HG03565 (cell line): ENCODE data around the gene PPP4R1.

Experiments
- ATAC-seq: cut with Tn5 transposase; IDR thresholded peaks from one replicate; pipeline ENCODE4 v1.9.1; 2021; ENCODE audit warnings: mild to moderate bottlenecking, moderate library complexity; ENCODE audit not compliant: unreplicated experiment

Gene PPP4R1

DNA sequence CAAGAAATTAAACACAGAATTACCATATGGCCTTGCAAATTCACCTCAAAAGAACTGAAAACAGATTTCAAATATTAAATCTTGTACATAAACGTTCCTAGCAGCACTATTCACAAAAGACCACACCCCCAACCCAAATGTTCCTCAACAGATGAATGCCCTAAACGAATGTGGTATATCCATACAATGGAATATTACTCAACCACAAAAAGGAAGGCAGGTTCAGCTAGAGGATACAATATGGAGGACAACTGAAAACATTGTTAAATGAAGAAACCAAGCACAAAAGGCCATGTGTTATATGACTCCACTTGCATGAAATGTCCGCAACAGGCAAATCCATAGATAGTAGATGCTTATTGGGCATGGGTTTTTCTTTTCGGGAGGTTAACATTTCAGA lies 61.7 kb downstream of the PPP4R1 start:
- no peak for ATAC-seq

DNA sequence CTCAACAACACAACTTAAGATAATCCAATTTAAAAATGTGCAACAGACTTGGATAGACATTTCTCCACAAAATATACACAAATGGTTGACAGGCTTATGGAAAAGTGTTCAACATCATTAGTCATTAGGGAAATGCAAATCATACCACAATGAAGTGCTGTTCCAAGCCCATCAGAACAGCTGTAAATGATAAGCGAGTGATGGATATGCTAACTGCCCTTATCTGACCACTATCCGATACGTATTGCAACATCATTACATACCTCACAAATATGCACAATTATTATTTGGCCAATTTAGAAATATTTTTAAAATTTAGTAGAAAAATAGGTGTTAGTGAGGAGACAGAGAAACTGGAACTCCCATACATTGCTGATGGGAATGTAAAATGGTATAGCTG lies 62.2 kb downstream of the PPP4R1 start:
- ATAC-seq, result no peak

DNA sequence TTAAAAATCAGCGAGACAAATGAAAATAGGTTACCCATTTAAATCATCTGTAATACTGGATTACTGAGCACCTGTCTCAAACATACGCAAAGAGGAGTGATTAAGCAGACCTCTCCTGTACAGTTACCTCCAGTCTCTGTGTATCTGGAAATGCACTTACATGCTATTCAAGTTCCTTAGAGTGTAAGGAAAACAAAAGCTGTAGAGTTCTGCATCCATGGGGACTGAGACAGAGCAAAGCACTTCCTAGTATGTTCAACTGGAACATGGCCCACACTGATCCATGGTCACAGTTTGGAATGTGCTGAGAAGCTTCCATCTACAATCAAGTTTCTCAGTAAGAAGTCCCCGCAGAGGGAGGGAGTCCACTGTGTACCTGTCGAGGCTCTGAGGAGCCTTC lies 63.9 kb downstream of the PPP4R1 start:
- ATAC-seq, result no peak

DNA sequence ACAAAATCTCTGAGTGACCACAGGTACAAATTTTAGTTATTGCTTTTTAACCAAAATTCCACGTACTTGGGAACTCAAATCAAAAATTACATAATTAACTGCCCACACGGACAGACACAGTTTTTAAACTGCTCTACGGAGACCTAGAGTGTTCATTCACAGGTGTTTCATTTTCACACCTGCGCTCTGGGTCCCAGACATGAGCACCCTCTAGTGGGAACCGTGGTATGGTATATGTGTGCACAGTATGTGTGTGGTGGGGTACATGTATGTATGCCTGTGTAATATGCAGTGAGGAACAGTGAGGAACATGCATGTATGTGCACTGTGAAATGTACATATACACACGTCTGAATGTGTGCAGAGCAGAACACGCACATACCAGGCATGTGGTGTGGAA lies 65.0 kb downstream of the PPP4R1 start:
- ATAC-seq, result no peak

DNA sequence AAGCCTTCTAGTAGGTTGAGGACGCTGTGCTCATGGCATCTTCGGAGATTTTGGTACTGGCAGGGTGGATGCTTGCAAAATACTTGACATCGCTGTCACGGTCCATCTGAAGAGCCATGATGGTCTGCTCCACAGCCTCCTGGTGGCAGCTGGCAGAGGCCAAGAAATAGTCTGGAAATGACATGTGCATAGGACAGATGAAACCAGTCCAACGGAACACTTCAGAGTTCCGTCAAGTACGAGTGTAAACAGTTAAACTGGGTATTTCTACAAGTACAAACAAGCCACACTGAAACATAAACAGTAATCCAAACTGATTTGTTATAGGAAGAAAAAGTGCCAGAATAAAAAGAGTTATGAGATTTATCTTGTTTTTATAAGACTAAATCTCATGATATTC lies 66.6 kb downstream of the PPP4R1 start:
- no peak for ATAC-seq

DNA sequence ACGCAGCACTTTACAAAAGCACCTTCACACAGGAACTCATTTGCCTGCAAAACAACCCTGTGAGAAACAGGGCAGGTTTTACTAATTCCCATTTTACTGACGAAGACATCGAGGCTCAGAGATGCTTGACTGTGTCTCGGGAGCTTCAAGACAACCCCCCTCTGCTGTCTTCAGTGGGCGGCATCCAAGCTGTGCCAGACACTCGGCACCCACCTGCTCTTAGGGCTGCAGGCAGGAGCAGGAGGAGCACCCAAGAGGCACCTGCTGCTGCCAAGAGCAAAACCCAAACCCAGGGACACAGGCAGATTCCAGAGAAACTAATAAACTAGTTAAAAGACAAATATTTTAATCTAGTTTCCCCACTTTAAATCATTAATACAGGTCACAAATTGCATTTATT lies 67.9 kb downstream of the PPP4R1 start:
- ATAC-seq, result no peak

DNA sequence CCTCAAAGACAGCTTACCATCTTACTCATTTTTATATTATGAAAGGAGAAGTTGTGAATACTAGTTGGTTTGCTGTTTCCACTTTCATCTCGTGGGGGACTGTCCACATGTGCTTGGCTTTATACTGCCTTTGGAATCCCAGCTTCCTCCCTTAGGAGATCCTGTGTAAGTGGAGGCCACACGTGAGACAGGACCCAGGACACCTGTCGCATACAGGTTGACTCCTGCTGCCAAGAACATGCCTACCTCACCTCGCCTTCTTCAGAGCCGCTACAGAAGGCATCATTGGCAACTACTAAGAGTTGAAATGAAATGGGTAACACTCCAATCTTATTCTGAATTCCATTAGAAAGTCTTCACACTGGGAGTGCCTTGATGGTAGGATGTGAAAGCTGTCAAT lies 69.3 kb downstream of the PPP4R1 start:
- ATAC-seq, result no peak

DNA sequence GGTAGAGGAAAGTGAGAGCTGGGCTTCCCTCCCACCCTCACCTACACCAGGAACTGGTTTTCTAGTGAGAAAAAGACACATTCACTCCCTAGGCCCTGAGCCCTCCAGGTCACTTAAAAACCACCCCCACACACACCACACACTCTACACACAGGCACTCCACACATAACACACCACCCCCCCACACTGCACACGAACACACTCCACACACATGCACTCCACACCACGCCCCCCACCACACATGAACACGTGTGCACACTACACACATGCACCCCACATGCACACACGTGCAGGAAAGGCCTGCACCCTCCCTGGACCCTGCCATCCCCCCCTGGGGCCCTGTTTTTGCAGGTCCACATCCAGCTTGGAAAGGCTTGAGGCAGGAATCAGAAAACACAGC lies 71.4 kb downstream of the PPP4R1 start:
- ATAC-seq, result no peak

DNA sequence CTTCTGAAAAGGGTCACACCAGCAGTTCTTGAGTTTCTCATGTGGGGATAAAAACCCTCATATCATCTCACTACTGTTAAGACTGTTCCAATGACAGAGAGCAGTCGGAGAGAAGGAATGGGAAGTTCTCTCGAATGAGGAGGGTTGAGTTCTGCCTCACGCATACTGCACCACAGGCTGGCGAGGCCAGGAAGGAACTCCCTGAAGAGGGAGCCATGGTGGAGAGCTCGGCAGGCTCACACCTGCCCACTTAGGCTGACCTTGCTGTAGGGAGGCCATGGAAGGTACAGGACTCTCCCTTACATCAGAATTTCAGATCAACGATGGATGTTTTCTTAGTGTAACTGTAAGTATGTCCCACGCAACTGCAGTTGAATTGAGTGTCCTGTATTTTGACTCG lies 74.4 kb downstream of the PPP4R1 start:
- no peak for ATAC-seq

DNA sequence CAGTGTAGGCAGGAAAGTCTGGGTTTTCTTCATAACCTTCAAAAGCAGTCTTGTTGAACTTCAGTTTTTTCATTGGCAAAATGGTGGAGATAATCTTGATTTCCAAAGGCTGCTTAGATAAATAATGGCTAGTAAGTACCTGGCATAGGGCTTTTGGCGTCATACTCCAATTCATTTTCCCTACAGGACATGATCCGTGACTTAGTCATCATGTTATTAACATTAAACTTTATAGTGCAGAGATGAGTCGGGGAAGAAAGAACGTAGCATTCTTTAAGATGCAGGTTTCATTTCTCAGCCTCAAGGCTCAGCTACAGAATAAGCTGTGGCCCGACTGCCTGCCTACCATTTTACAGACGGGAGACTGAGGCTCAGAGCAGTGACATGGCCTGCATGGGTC lies 75.1 kb downstream of the PPP4R1 start:
- no peak for ATAC-seq

DNA sequence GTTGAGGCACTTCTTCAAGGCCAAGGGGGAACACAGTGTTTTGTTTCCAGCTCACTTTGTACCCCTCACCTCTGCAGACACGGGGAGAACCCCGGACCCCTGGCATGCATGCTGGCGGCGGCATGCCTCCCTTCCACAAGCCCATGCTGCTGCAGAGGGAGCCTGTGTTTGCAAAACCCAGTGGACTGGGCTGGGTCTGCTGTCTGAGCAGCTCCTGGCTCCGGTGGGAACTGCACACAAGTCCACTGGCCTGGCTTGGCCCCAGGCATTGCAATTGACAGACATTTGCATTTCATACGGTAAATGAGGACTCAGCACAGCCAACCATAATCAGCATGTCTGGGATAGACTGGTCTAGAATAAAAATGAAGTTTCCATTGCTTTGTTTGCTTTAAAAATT lies 76.7 kb downstream of the PPP4R1 start:
- no peak for ATAC-seq

DNA sequence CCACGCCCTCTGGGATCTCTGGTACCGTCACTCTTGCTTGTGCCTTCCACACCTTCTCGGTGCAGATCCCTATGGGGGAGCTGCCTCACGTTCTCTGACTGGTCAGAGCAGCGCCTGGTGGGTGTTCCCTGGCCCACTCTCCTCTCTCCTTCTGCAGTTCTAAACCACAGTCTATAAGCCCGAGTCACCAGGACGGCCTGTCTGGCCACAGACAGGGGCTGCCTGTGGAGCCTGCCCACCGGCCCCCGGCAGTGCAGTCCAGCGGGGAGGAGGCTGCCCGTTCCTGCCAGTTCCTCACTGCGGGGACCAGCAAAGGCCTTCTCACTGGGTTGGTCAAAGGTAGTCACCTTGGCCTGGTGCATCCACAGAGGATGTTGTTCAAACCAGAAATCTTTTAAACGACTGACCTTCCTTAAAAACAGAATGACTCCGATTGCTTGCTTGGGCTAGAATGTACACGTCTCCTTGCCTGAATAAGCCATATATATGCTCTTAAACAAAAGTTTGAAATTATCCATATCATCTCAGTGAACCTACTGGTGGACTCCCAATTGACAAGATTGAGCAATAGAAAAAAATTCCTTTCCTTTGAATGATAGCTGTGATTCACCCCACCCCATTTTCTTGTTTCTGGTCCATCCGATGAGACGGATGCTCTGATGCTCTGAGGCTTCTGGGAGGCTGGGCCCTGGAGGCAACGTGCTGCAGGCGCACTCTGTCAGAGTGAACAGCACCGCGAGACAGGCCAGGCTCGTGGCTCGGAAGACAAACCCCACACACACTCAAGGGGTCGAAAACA lies 77.8 kb downstream of the PPP4R1 start:
- ATAC-seq, result no peak

DNA sequence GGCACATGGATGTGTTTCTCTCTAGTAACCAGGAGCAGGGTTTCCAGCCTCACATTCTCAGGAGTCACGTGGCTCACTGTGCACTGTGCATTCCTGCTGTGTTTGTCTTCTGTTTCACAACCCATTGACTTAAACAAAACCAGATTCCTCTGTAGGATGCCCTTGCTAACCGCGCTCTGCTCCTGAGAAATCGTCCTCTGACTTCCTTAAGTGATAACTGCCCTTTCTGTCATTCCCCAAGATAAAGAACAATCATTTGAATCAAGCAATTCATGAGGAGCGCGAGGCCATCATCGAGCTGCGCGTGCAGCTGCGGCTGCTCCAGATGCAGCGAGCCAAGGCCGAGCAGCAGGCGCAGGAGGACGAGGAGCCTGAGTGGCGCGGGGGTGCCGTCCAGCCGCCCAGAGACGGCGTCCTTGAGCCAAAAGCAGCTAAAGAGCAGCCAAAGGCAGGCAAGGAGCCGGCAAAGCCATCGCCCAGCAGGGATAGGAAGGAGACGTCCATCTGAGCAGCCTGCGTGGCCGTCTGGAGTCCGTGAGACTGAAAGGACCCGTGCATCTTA lies 78.8 kb downstream of the PPP4R1 start:
- no peak for ATAC-seq

DNA sequence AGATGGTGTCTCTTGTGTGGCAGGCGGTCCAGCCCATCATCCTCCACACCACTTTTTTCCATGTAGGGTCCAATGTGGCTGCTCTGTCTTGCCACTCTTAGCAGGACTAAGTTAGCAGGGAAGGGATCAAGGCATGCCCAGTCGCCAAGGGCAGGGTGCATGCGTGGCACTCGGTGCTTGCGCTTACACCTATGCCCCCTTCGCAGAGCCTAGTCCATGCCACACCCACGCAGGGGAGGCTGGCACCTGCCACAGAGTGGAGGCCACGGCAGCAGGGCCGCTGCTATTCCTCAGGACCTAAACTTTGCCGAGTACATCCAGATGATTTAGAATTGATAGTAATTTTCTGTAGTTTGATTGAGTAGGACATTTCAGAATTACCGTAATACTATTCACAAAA lies 79.5 kb downstream of the PPP4R1 start:
- ATAC-seq, result no peak

DNA sequence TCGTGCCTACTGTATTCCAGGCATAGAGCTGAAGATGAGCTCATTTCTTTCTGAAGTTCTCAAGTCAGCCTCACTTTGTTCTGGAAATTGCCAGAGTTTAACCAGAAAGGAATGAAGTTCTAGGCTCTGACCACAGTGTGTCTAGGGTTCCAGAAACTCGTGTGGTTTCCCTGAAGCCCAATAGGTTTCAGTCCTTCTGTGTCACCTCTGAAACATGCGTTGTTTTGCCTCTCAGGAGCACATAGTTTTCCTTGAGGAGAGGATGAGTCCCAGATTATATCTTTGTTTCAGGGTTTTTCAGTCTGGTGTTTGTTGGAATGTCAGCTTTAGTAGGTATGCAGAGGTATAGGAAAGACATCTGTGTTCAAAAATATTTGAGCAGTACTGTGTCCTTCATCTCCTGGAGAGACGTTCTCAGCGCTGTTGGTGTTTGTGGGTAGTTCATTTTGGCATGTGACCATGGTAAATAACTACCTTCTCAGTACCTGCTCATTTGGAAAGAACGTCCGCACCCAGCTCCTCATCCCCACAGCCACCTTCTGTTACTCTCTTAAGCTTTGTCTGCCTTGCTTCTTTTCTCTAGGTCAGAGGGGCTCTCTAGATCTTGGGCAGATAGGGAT lies 82.5 kb downstream of the PPP4R1 start:
- ATAC-seq, result no peak

DNA sequence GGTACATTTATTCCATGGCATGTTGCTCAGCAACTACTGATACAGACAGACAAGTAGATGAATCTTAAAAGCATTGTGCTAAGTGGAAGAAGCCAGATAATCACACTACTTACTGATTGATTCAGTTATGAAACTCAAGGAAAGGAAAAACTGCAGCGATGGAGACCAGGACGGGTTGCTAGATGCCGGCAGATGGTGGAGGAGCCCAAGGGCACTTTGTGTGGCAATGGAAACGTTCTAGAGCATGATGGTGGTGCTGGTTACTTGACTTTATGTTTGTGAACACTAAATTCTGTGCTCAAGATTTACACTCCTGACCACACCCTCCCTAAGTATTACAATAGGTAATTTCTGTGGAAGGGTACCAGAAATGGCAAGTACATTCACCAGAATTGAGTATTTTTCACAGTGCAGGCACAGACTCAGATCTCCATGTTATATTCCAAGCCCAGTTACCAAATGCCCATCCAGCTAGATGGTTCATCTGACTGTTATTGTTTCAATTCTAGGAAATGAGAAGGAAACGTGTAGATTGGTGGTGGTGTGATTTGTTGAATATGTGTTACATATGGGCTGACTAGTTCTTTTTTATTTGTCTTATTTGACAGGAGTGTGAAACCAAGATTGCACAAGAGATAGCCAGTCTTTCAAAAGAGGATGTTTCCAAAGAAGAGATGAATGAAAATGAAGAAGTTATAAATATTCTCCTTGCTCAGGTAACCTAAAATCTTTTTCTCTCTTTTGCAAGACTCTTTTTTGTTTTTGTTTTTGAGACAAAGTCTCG lies 83.9 kb downstream of the PPP4R1 start:
- no peak for ATAC-seq

DNA sequence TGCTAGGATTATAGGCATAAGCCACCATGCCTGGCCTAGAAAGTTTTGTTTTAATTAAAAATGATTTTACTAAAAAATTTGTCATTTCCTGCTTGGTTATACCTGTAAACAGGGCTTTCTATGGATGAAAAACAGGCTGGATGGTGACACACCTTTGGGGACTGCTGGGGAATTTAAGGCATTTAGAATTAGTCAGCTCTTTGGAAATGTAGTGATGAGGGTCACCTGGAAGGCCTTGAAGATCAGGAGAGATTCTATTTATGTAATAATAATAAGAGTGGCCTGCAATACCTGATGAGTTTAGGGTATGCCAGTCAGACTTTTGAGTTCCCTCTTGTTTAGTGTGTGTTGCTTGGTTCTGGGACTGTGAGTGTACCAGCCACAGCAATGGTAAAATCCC lies 87.9 kb downstream of the PPP4R1 start:
- no peak for ATAC-seq

DNA sequence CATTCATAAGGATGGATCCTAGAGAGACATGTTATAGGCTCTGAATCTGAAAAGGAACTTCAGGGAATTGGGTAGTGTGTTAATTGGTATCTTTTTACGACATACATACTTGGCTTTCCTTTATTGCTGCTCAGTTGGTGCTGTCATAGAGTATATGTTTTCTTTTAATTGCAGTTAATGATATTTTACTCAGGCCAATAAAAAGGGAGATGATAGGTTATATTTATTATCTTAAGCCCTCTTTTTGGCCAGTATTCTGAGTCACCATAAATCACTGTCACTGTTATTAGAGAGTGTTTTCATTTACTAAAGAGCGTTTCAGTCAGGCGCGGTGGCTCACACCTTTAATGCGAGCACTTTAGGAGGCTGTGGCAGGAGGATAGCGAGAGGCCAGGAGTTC lies 91.4 kb downstream of the PPP4R1 start:
- no peak for ATAC-seq

DNA sequence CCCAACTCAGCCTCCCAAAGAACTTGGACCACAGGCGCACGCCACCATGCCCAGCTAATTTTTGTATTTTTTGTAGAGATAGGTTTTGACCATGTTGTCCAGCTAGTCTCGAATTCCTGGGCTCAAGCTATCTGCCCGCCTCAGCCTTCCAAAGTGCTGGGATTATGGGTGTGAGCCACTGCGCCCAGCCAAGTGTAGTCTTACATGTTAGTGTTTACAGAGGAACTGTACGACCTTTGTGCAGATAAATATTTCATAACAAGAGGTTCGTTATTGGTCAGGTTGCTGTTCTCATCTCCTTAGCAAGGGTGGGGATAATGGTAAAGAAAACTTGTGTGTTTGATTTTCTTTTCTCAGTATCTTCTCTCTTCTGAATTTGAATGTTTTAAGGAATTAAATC lies 92.6 kb downstream of the PPP4R1 start:
- ATAC-seq, result no peak

DNA sequence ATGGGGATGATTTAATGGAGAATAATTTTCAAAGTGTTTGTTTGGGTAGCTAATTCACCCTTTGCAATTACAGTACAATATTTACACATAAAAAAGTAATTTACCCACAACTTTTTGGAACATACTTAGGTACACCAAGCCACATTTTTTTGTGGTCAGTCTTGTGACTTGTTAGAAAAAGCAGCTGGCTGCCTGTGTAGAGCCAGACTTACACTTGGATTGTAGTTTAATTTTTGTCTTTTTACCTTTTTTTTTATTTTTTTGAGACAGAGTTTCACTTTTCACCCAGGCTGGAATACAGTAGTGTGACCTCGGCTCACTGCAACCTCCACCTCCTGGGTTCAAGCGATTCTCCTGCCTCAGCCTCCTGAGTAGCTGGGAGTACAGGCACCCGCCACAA lies 93.7 kb downstream of the PPP4R1 start:
- ATAC-seq, result no peak

DNA sequence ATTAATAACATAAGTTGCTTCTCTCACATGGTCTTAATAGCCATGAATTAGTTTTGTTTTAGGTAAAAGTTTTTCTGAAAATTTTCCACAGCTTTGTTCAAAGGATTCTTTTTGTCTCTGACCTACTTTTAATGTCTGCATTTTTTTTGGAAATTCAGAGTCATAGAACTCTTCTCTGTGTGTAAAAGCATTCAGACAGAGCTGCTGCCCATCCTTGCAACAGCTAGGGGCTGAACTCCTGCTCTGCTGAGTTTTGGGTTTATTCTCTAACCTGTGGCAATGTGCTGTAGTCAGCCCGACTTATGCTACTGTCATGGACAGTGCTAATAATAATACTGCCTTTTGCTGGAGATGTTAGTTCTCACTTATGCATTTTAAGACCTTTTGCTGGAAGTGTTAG lies 95.0 kb downstream of the PPP4R1 start:
- ATAC-seq, result no peak

DNA sequence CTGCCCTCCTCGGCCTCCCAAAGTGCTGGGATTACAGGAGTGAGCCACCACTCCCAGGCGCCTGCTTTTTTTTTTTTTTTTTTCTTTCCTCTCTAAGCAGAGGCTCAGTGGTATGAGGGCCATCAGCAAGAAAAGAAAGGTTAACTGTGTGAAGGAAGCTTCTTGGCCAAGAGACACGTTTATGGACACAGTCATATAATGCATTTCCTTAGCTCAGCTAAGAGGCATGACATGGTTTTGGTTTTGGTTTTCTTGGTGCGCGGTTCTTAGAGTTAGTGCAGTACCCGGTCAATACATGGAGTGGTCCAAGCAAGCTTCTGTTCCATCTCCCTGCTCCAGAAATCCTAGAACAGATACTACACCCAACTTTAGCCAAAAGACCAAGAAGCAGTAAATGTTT lies 96.5 kb downstream of the PPP4R1 start:
- ATAC-seq, result peak; percentile 44
